COLO829 (cell line): ENCODE data around the gene ZCCHC14.

Source experiments
- DNase-seq: peaks from one replicate; pipeline ENCODE4 v3.0.0; 2012; ENCODE audit warnings: low spot score

Gene ZCCHC14

GRCh38 chr16:87361916-87362619, 130.8 kb downstream of the ZCCHC14 start:
- no peak for DNase-seq

DNA sequence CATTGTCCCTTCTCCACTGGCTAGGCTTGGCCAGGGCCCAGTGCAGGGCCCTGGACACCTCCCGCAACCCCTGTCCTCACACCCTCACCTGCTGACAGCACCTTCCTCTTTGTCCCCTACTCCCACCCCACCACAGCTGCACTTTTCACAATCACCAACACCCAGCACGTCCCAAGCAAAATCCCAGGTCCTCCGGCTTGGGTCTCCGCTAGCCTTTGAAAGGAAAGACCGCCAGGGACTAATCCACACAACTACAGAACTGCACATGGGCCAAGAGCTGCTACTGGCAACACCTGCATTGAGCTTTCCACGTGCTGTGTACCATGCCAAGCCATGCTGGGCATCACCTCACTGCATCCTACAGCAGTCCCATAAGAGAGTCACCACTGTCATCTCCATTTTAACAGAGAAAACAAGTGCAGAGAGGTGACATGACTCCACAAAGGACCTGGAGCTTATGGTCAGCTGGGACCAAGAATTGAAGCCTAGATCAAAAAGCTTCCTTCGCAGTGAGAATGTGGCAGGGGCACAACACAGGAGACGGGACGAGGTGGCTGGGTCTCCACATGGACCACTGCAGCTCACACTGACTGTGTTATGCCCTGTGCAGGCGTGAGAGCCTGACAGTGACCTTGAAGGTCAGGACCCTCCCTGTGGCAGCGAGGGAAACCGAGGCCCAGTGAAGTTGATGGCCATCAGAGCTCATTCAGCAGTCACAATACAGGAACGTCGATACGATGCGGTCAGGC, 131.8 kb downstream of the ZCCHC14 start:
- no peak for DNase-seq

- DNase-seq, result no peak
These were observed 133.7 kb downstream of the ZCCHC14 start for GRCh38 chr16:87359121-87359520.

DNA sequence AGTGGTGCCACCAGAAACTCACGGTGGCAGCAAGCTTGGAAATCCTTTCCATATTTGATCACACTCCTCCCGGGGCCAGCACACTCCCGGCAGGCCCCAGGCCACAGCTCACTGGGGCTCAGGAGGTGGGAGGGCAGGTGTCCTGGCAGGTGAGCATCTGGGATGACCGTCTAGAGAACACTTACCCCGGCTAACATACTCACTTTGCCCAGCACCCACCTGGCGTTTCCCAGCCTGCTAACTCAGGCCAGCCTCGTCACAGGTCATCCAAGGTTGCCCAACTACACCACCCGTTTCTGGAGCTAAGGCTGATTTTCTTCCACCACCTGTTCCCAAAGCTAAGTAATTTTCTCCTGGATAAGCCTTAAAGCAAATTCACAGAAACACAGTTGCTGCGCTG, 134.1 kb downstream of the ZCCHC14 start:
- no peak for DNase-seq

GRCh38 chr16:87358250-87358649, 134.6 kb downstream of the ZCCHC14 start:
- no peak for DNase-seq

DNA sequence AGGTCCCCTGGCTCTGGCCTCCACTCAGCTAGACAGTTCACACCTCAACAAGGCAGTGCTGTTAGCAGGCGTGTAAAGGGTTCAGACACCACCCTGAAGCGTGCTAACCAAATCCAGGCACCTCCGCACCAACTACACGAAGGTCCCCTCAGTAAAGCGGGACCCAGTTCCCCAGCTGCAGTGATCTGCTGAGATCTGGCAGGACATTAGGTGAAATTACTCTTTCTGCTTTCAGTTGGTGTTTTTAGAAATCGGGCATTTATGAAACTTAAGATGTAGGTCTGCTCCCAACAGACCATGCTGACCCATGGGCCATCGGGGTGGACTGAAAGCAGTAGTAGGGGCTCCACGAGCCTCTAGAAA, 136.4 kb downstream of the ZCCHC14 start:
- DNase-seq, result no peak
